Measurements from ENCODE around the gene ANXA5.

DNA sequence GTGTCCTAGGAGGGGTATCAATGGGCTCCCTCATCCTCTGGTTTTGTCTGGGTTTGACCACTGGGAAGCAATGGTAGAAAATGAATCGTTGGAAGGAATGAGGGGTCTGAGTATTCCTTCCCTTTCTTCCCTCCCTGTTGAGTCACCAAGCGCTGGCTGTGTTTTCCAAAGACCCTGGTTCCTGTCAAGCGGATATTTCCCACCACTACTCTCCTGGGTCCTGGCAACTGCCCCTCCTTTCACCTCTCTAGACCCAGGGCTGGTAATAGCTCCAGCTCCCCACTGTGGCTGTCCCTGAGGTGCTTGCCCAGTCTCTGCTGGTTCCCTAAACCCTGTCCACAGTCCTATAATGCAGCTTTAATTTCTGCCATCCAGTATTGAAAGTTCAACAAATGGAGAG lies 46.0 kb upstream of the ANXA5 start:
- TF ChIP-seq, protein P1, sequence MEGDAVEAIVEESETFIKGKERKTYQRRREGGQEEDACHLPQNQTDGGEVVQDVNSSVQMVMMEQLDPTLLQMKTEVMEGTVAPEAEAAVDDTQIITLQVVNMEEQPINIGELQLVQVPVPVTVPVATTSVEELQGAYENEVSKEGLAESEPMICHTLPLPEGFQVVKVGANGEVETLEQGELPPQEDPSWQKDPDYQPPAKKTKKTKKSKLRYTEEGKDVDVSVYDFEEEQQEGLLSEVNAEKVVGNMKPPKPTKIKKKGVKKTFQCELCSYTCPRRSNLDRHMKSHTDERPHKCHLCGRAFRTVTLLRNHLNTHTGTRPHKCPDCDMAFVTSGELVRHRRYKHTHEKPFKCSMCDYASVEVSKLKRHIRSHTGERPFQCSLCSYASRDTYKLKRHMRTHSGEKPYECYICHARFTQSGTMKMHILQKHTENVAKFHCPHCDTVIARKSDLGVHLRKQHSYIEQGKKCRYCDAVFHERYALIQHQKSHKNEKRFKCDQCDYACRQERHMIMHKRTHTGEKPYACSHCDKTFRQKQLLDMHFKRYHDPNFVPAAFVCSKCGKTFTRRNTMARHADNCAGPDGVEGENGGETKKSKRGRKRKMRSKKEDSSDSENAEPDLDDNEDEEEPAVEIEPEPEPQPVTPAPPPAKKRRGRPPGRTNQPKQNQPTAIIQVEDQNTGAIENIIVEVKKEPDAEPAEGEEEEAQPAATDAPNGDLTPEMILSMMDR (IDR thresholded peaks at IDR 0.05; ENCODE audit: low read depth, low read length) = no peak
- TF ChIP-seq, protein P2, sequence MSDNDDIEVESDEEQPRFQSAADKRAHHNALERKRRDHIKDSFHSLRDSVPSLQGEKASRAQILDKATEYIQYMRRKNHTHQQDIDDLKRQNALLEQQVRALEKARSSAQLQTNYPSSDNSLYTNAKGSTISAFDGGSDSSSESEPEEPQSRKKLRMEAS (IDR thresholded peaks at IDR 0.05; ENCODE audit: low read depth, low read length) = no peak
- TF ChIP-seq POLR2A (IDR thresholded peaks at IDR 0.05; ENCODE audit: extremely low read depth, insufficient read length) (no peak), MYC (IDR thresholded peaks at IDR 0.05; ENCODE audit: low read depth, low read length) (no peak)

Data from NB4 (cell line).